Thoracic aorta (tissue), 2 donors: ENCODE results near the gene ITPR2. TPM values are rescaled to one million over a fixed set of nuclear protein-coding genes. Genes with fewer than 3 reads are reported as not detected.

Experiments used
- ATAC-seq: fragments of 150-250 bp; one replicate; pipeline ENCODE4 v1.8.0; 2017; ENCODE audit warnings: low read depth; ENCODE audit not compliant: insufficient number of reproducible peaks, low FRiP score
- DNase-seq: peaks from one replicate; pipeline ENCODE4 v3.0.0-alpha.2; 2020; ENCODE audit warnings: low spot score
- H3K27ac ChIP-seq, 2 donors: fragments of 200-600 bp; sonication (generic); 1 replicate in 1 of 2; 2 replicates in 1 of 2; pipeline ENCODE4 v1.5.1; 2016; ENCODE audit warnings: mild to moderate bottlenecking in 2 of 2, moderate library complexity in 2 of 2
- H3K27me3 ChIP-seq: fragments of 200-600 bp; sonication (generic); replicated peaks from 2 replicates; pipeline ENCODE4 v1.6.0; 2016; ENCODE audit warnings: mild to moderate bottlenecking; ENCODE audit not compliant: insufficient read depth
- H3K36me3 ChIP-seq: fragments of 200-600 bp; sonication (generic); one replicate; pipeline ENCODE4 v1.5.1; 2016
- H3K4me1 ChIP-seq, 2 donors: fragments of 200-600 bp; sonication (generic); 1 replicate in 1 of 2; 2 replicates in 1 of 2; pipeline versions ENCODE4 v1.5.1 to v1.6.0; 2016; ENCODE audit warnings: low read depth in 2 of 2, mild to moderate bottlenecking in 1 of 2; ENCODE audit not compliant: control insufficient read depth in 1 of 2
- H3K4me3 ChIP-seq: fragments of 200-600 bp; sonication (generic); 2 replicates; pipeline ENCODE4 v1.5.1; 2016; ENCODE audit warnings: mild to moderate bottlenecking
- H3K9me3 ChIP-seq: fragments of 200-600 bp; sonication (generic); 2 replicates; pipeline ENCODE4 v1.5.1; 2016
- CTCF ChIP-seq: fragments of 200-600 bp; sonication (generic); IDR thresholded peaks from one replicate; pipeline ENCODE4 v1.5.1; 2019; ENCODE audit warnings: antibody characterized with exemption
- total RNA-seq, 2 donors: library from RNA; depleted of rRNA; stranded (reverse); fragments of >200 nt; gene quantifications; one replicate each; pipeline versions ENCODE4 v1.1.0 to v1.2.3, GENCODE V29; 2016

ITPR2 gene
- total RNA-seq, 2 donors from 2014 or later: 28.3 to 86.3 TPM

- no peak overlapping the region for H3K27ac ChIP-seq
- peak; percentile 28 for ATAC-seq
Measured at GRCh38 chr12:26340649-26341048, 492.3 kb downstream of the ITPR2 start.

GRCh38 chr12:26339976-26340375, 493.0 kb downstream of the ITPR2 start:
- no peak for TF ChIP-seq CTCF
- Histone ChIP-seq H3K27ac (no peak overlapping the region), H3K4me1 (no peaks in the 10 kb centered on the region), H3K9me3 (no peaks in the 10 kb centered on the region), H3K4me3 (no peak overlapping the region), H3K36me3 (no peaks in the 10 kb centered on the region), H3K27me3 (no peaks in the 10 kb centered on the region)
- no peak for ATAC-seq
- no peak for DNase-seq

More at GRCh38 chr12:26340649-26341048, 492.3 kb downstream of the ITPR2 start:
- no peak for TF ChIP-seq CTCF
- Histone ChIP-seq H3K4me3 (no peak overlapping the region), H3K9me3 (no peaks in the 10 kb centered on the region), H3K4me1 (no peaks in the 10 kb centered on the region), H3K27me3 (no peaks in the 10 kb centered on the region), H3K36me3 (no peaks in the 10 kb centered on the region)
- no peak for DNase-seq

GRCh38 chr12:26338586-26339572, 494.1 kb downstream of the ITPR2 start:
- TF ChIP-seq CTCF: no peak
- DNase-seq (no peak), ATAC-seq (no peak)
- Histone ChIP-seq H3K36me3 (no peaks in the 10 kb centered on the region), H3K9me3 (no peaks in the 10 kb centered on the region), H3K27ac (no peak overlapping the region), H3K4me1 (no peaks in the 10 kb centered on the region), H3K27me3 (no peaks in the 10 kb centered on the region), H3K4me3 (no peak overlapping the region)

- ATAC-seq (no peak), DNase-seq (no peak)
- Histone ChIP-seq H3K4me1 (no peaks in the 10 kb centered on the region), H3K27ac (no peak overlapping the region), H3K36me3 (no peaks in the 10 kb centered on the region), H3K27me3 (no peaks in the 10 kb centered on the region), H3K4me3 (no peak overlapping the region), H3K9me3 (no peaks in the 10 kb centered on the region)
- no peak for TF ChIP-seq CTCF
Measured at GRCh38 chr12:26335651-26336050, 497.3 kb downstream of the ITPR2 start.

GRCh38 chr12:26334621-26335124, 498.3 kb downstream of the ITPR2 start:
- H3K36me3 ChIP-seq: no peaks in the 10 kb centered on the region
- ATAC-seq (no peak), DNase-seq (no peak)
- H3K27ac ChIP-seq: no peak overlapping the region
- peaks cover 0 to 4% of the 10 kb centered on the region in 2 donors for H3K4me1 ChIP-seq
- no peak overlapping the region for H3K4me3 ChIP-seq
- no peak for TF ChIP-seq CTCF
- H3K27me3 ChIP-seq: no peaks in the 10 kb centered on the region
- H3K9me3 ChIP-seq: no peaks in the 10 kb centered on the region
